ENCODE results near the gene ASTN2. TPM values are rescaled to one million over a fixed set of nuclear protein-coding genes. Genes with fewer than 3 reads are reported as not detected.

Gene ASTN2
- total RNA-seq, 1 donor from 2014 or later = 0.53 TPM

DNA sequence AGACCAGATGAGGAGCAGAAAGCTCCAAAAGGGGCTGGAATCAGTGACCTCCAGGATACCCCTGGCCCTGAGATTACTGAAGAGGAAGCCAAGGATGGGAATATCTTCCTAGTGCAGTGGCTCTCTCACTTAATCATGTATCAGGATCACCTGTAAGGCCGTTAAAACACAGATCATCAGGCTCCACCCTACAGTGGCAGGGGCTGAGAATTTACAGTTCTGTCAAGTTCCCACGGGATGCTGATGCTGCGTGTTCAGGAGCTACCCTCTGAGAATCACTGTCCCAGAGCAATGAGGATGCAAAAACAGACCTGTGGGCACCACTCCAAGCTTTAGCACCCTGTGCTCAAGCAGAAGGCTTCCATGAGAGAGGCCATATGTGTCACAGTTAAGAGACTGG lies 291.9 kb downstream of the ASTN2 start:
- no peak for FAIRE-seq
- no peak overlapping the region for H3K4me3 ChIP-seq (ENCODE audit: low read depth, low read length)
- H3K36me3 ChIP-seq (ENCODE audit: control insufficient read depth, insufficient read depth, low read length) = no peaks in the 10 kb centered on the region
- no peak for TF ChIP-seq CTCF (IDR thresholded peaks at IDR 0.05; ENCODE audit: insufficient read depth, low read length, severe bottlenecking)
- no peaks in the 10 kb centered on the region for H3K27me3 ChIP-seq (ENCODE audit: control insufficient read depth, insufficient read depth, low read length)
- DNase-seq (ENCODE audit: low read depth) = no peak

DNA sequence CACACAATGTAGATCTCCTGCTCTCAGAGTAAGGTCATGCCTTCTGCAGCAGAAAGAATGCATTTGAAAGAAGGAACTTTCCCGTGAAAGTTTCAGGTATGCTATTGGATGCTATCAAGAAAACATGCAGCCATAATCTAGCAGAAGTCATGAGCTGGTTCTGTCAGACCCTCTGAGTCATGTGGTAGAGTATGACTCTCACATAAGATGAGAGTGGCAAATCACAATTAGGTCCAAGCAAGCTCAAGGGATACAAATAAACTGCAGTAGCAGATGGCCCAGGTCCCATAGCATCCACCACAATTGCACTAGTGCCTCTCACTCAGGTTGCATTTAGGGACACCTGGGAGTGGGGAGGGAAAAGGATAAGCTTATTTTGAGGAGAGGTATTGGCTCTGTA lies 292.8 kb downstream of the ASTN2 start:
- DNase-seq (ENCODE audit: low read depth) = peak; percentile 46
- FAIRE-seq = peak; percentile 92
- no peaks in the 10 kb centered on the region for H3K36me3 ChIP-seq (ENCODE audit: control insufficient read depth, insufficient read depth, low read length)
- TF ChIP-seq CTCF (IDR thresholded peaks at IDR 0.05; ENCODE audit: insufficient read depth, low read length, severe bottlenecking) = no peak
- H3K27me3 ChIP-seq (ENCODE audit: control insufficient read depth, insufficient read depth, low read length) = no peaks in the 10 kb centered on the region
- no peak overlapping the region for H3K4me3 ChIP-seq (ENCODE audit: low read depth, low read length)

DNA sequence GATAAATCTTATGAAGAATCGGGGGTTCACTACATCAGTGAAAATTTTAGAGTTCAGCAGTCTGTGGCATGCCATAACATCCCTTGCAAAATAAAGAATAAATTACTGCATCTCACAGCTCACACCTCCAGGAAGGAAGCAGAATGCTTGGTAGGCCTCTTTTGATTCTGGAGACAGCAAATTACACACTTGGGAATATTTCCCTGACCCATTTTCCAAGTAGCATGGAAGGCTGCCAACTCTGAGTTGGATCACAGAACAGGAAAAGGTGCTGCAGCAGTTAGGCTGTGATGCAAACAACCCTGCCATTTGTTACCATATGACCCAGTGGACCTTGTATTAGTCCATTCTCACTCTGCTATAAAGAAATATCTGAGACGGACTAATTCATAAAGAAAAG lies 293.5 kb downstream of the ASTN2 start:
- no peaks in the 10 kb centered on the region for H3K36me3 ChIP-seq (ENCODE audit: control insufficient read depth, insufficient read depth, low read length)
- H3K27me3 ChIP-seq (ENCODE audit: control insufficient read depth, insufficient read depth, low read length) = no peaks in the 10 kb centered on the region
- FAIRE-seq (no peak), DNase-seq (ENCODE audit: low read depth) (no peak)
- no peak for TF ChIP-seq CTCF (IDR thresholded peaks at IDR 0.05; ENCODE audit: insufficient read depth, low read length, severe bottlenecking)
- H3K4me3 ChIP-seq (ENCODE audit: low read depth, low read length) = no peak overlapping the region

- no peak for FAIRE-seq
- no peaks in the 10 kb centered on the region for H3K27me3 ChIP-seq (ENCODE audit: control insufficient read depth, insufficient read depth, low read length)
- DNase-seq (ENCODE audit: low read depth) = peak; percentile 95
- H3K36me3 ChIP-seq (ENCODE audit: control insufficient read depth, insufficient read depth, low read length) = no peaks in the 10 kb centered on the region
- H3K4me3 ChIP-seq (ENCODE audit: low read depth, low read length) = no peak overlapping the region
- TF ChIP-seq CTCF (IDR thresholded peaks at IDR 0.05; ENCODE audit: insufficient read depth, low read length, severe bottlenecking) = no peak
These were observed 294.8 kb downstream of the ASTN2 start for GRCh38 chr9:117120061-117120460.

GRCh38 chr9:117116084-117116483 lies 298.8 kb downstream of the ASTN2 start:
- no peak for FAIRE-seq

More at GRCh38 chr9:117116084-117116483, 298.8 kb downstream of the ASTN2 start:
- Histone ChIP-seq H3K36me3 (ENCODE audit: control insufficient read depth, insufficient read depth, low read length) (no peaks in the 10 kb centered on the region), H3K4me3 (ENCODE audit: low read depth, low read length) (no peak overlapping the region), H3K27me3 (ENCODE audit: control insufficient read depth, insufficient read depth, low read length) (no peaks in the 10 kb centered on the region)
- no peak for TF ChIP-seq CTCF (IDR thresholded peaks at IDR 0.05; ENCODE audit: insufficient read depth, low read length, severe bottlenecking)
- DNase-seq (ENCODE audit: low read depth) = no peak

All from bronchial epithelial cell (primary cell).